Upper lobe of left lung (tissue), 4 donors: ENCODE data around the gene A1BG.

Source experiments
- EP300 ChIP-seq, 4 donors: sonication (generic); formaldehyde crosslinking; IDR thresholded peaks; one replicate each; pipeline ENCODE4 v1.5.1; 2017; ENCODE audit warnings: antibody characterized with exemption in 4 of 4, control low read depth in 2 of 4
- POLR2A ChIP-seq, 4 donors: fragments of 450-650 bp; IDR thresholded peaks; one replicate each; pipeline ENCODE4 v1.5.1; 2016 to 2017; ENCODE audit warnings: antibody characterized with exemption in 4 of 4, mild to moderate bottlenecking in 2 of 4
- POLR2AphosphoS5 ChIP-seq, 2 donors: sonication (generic); formaldehyde crosslinking; IDR thresholded peaks; one replicate each; pipeline ENCODE4 v1.5.1; 2017; ENCODE audit warnings: antibody characterized with exemption in 2 of 2
- TF ChIP-seq, protein P1 (sequence below), 6 experiments: fragments of 450-650 bp in 4 of 6; fragments of 200-600 bp in 2 of 6; sonication (generic) in 2 of 6; IDR thresholded peaks; one replicate each; pipeline ENCODE4 v1.5.1; 2016 to 2019; ENCODE audit warnings: antibody characterized with exemption in 6 of 6

DNA sequence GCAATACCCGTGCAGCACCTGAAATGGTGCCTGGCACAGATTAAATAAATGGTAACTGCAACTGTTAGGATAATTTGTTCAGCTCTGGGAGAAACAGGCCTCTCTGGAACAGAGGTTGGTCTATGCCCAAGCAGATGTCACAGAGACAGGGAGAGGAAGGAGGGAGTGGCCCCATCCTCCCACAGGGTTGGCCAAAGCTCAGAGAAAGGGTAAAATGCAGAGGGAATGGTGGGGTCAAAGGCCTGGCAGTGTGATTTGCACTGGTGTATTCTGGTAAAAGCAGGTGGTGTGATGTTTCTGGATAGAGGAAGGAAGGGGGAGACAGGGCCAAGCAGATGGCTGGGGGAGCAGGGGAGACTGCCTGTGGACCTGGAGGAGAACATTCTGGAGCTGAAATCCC, 17.1 kb downstream of the A1BG start:
- TF ChIP-seq, protein P1, sequence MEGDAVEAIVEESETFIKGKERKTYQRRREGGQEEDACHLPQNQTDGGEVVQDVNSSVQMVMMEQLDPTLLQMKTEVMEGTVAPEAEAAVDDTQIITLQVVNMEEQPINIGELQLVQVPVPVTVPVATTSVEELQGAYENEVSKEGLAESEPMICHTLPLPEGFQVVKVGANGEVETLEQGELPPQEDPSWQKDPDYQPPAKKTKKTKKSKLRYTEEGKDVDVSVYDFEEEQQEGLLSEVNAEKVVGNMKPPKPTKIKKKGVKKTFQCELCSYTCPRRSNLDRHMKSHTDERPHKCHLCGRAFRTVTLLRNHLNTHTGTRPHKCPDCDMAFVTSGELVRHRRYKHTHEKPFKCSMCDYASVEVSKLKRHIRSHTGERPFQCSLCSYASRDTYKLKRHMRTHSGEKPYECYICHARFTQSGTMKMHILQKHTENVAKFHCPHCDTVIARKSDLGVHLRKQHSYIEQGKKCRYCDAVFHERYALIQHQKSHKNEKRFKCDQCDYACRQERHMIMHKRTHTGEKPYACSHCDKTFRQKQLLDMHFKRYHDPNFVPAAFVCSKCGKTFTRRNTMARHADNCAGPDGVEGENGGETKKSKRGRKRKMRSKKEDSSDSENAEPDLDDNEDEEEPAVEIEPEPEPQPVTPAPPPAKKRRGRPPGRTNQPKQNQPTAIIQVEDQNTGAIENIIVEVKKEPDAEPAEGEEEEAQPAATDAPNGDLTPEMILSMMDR (IDR thresholded peaks at IDR 0.05), result no peak
- TF ChIP-seq POLR2A (IDR thresholded peaks at IDR 0.05) (no peak), POLR2AphosphoS5 (IDR thresholded peaks at IDR 0.05) (no peak), EP300 (IDR thresholded peaks at IDR 0.05) (no peak)
